Left lung (tissue), 10 donors: ENCODE measurements around the gene RPL37A. TPM values are rescaled to one million over a fixed set of nuclear protein-coding genes. Genes with fewer than 3 reads are reported as not detected.

Experiments used
- ATAC-seq: fragments of 200-7000 bp; cut with Tn5 transposase; one replicate; pipeline ENCODE4 v1.9.1; 2020; ENCODE audit warnings: moderate library complexity
- DNase-seq, 4 donors: peaks; one replicate each; pipeline ENCODE4 v3.0.0-alpha.2; 2013 to 2020
- H3K27ac ChIP-seq, 2 donors: fragments of 200-600 bp; sonication (generic) in 1 of 2; one replicate each; pipeline versions ENCODE4 v1.5.0 to v1.8.0; 2020 to 2021
- H3K27me3 ChIP-seq, 2 donors: fragments of 200-600 bp; sonication (generic) in 1 of 2; one replicate each; pipeline versions ENCODE4 v1.5.0 to v1.8.0; 2020 to 2021
- H3K36me3 ChIP-seq, 2 donors: fragments of 200-600 bp; sonication (generic) in 1 of 2; one replicate each; pipeline versions ENCODE4 v1.5.0 to v1.8.0; 2020 to 2021
- H3K4me1 ChIP-seq, 2 donors: fragments of 200-600 bp; one replicate each; pipeline ENCODE4 v1.8.0; 2021
- H3K4me3 ChIP-seq, 2 donors: fragments of 200-600 bp; sonication (generic) in 1 of 2; one replicate each; pipeline versions ENCODE4 v1.5.0 to v1.8.0; 2020 to 2021; ENCODE audit warnings: mild to moderate bottlenecking in 1 of 2
- H3K9me3 ChIP-seq, 2 donors: fragments of 200-600 bp; sonication (generic) in 1 of 2; one replicate each; pipeline versions ENCODE4 v1.5.0 to v1.8.0; 2020 to 2021
- CTCF ChIP-seq, 2 donors: fragments of 200-600 bp; sonication (generic) in 1 of 2; IDR thresholded peaks; one replicate each; pipeline versions ENCODE4 v1.5.0 to v1.8.0; 2021; ENCODE audit warnings: antibody characterized with exemption in 2 of 2
- intact Hi-C, 2 donors: fragments of 100-400 bp; cut with DNase I; formaldehyde crosslinking; loops; one replicate each; pipeline versions ENCODE4 v1.11.2 to v1.14.2; 2022
- polyA plus RNA-seq, 6 donors: library from polyadenylated mRNA; unstranded; fragments of 120-200 nt; gene quantifications; one replicate each; pipeline ENCODE4 v1.2.1, GENCODE V29; 2013; ENCODE audit not compliant: insufficient read length in 6 of 6
- total RNA-seq, 2 donors: library from RNA; stranded (reverse); fragmentation: NEBNext Ultra II Directional; extraction: Animal tissue kit (Norgen Biotek cat#: 25700); gene quantifications; one replicate each; pipeline ENCODE4 v1.2.1, GENCODE V29; 2021
- donor health status: DM: no; HTN: yes; CAD: no.
- donor health status: DM: no; HTN: no; CAD: no.

The RPL37A gene
- total and polyA plus RNA-seq, 8 donors = 1,937 to 3,203 (median 2,820) TPM

- DNase-seq (no peak), ATAC-seq (no peak)
- Histone ChIP-seq H3K27me3 (no peaks in the 10 kb centered on the region), H3K4me3 (no peak overlapping the region), H3K9me3 (no peaks in the 10 kb centered on the region), H3K4me1 (peaks cover 17 to 35% of the 10 kb centered on the region in 2 donors), H3K36me3 (peaks cover 8 to 73% of the 10 kb centered on the region in 2 donors), H3K27ac (no peak overlapping the region)
- TF ChIP-seq CTCF (IDR thresholded peaks at IDR 0.05) = no peak
- intact Hi-C loops = no loop called here
Measured at GRCh38 chr2:216503159-216503629, 4.5 kb downstream of the RPL37A start.

- DNase-seq (no peak), ATAC-seq (no peak)
- intact Hi-C loops = no loop called here
- Histone ChIP-seq H3K36me3 (peaks cover 8 to 73% of the 10 kb centered on the region in 2 donors), H3K27me3 (no peaks in the 10 kb centered on the region), H3K4me1 (peaks cover 17 to 34% of the 10 kb centered on the region in 2 donors), H3K27ac (no peak overlapping the region), H3K9me3 (no peaks in the 10 kb centered on the region), H3K4me3 (no peak overlapping the region)
- TF ChIP-seq CTCF (IDR thresholded peaks at IDR 0.05) = no peak
Measured at GRCh38 chr2:216503697-216504375, 5.2 kb downstream of the RPL37A start.

- intact Hi-C loops = no loop called here
- Histone ChIP-seq H3K4me3 (no peak overlapping the region), H3K4me1 (peaks cover 17 to 32% of the 10 kb centered on the region in 2 donors), H3K36me3 (peaks cover 8 to 73% of the 10 kb centered on the region in 2 donors), H3K27me3 (no peaks in the 10 kb centered on the region), H3K9me3 (no peaks in the 10 kb centered on the region), H3K27ac (no peak overlapping the region)
- no peak for DNase-seq
- no peak for TF ChIP-seq CTCF (IDR thresholded peaks at IDR 0.05)
- no peak for ATAC-seq
Measured at GRCh38 chr2:216504376-216504762, 5.7 kb downstream of the RPL37A start.

- Histone ChIP-seq H3K27me3 (no peaks in the 10 kb centered on the region), H3K9me3 (no peaks in the 10 kb centered on the region), H3K4me1 (peaks cover 6 to 22% of the 10 kb centered on the region in 2 donors), H3K4me3 (no peak overlapping the region), H3K27ac (no peak overlapping the region), H3K36me3 (peaks cover 3 to 69% of the 10 kb centered on the region in 2 donors)
- no peak for ATAC-seq
- no peak for DNase-seq
- intact Hi-C loops = no loop called here
- TF ChIP-seq CTCF (IDR thresholded peaks at IDR 0.05) = no peak
Measured at GRCh38 chr2:216505133-216506106, 6.8 kb downstream of the RPL37A start.
